HEK293 (cell line): ENCODE data around the gene ISOC2.

Experiments used
- CTCF ChIA-PET: fragments of 350-600 bp; formaldehyde crosslinking; extraction: SDS; loops from one replicate; lab custom pipeline; 2021; ENCODE audit warnings: antibody characterized with exemption; lab: Yijun Ruan, JAX
- POLR2A ChIA-PET: fragments of 300-600 bp; formaldehyde crosslinking; extraction: SDS; loops from one replicate; lab custom pipeline; 2020; ENCODE audit warnings: antibody characterized with exemption, inconsistent platforms; lab: Yijun Ruan, JAX
- H3K27ac ChIP-seq: fragments of 200-500 bp; sonication (Bioruptor generic); 2 replicates; pipeline ENCODE4 v1.5.1; 2014; ENCODE audit warnings: low read depth, low read length, control low read depth, inconsistent platforms; ENCODE audit errors: extremely low read depth
- H3K36me3 ChIP-seq, 2 experiments: fragments of 200-500 bp in 1 of 2; sonication (Bioruptor generic) in 1 of 2; 1 replicate in 1 of 2; 2 replicates in 1 of 2; pipeline ENCODE4 v1.5.1; 2014 to 2017; ENCODE audit warnings: inconsistent platforms in 2 of 2, low read length in 2 of 2; ENCODE audit not compliant: control insufficient read depth in 2 of 2, insufficient read depth in 1 of 2
- H3K4me1 ChIP-seq: fragments of 200-500 bp; sonication (Bioruptor generic); 2 replicates; pipeline ENCODE4 v1.5.1; 2014; ENCODE audit warnings: mild to moderate bottlenecking, low read length, inconsistent platforms; ENCODE audit not compliant: control insufficient read depth, insufficient read depth
- H3K4me3 ChIP-seq: 2 replicates; pipeline ENCODE4 v1.5.1; 2011; ENCODE audit warnings: low read depth, mild to moderate bottlenecking, control low read depth, low read length, moderate library complexity
- H3K9me3 ChIP-seq: fragments of 200-500 bp; sonication (Bioruptor generic); 2 replicates; pipeline ENCODE4 v1.5.1; 2014; ENCODE audit warnings: low read depth, low read length, inconsistent platforms; ENCODE audit not compliant: control insufficient read depth, insufficient read depth
- REPIN1 ChIP-seq: fragments of 450-650 bp; formaldehyde crosslinking; IDR thresholded peaks from 2 replicates; pipeline ENCODE4 v1.5.1; 2017; ENCODE audit warnings: missing biosample characterization, missing genetic modification characterization, low read depth
- SCRT1 ChIP-seq: fragments of 450-650 bp; formaldehyde crosslinking; IDR thresholded peaks from 2 replicates; pipeline ENCODE4 v1.5.1; 2016; ENCODE audit warnings: missing biosample characterization, missing genetic modification characterization, borderline replicate concordance
- SCRT2 ChIP-seq: fragments of 450-650 bp; formaldehyde crosslinking; IDR thresholded peaks from 2 replicates; pipeline ENCODE4 v1.5.1; 2016; ENCODE audit warnings: missing biosample characterization, missing genetic modification characterization
- SP2 ChIP-seq: fragments of 450-650 bp; formaldehyde crosslinking; IDR thresholded peaks from 2 replicates; pipeline ENCODE4 v1.5.1; 2016; ENCODE audit warnings: missing biosample characterization, missing genetic modification characterization
- ZFP3 ChIP-seq: fragments of 450-650 bp; formaldehyde crosslinking; IDR thresholded peaks from 2 replicates; pipeline ENCODE4 v1.5.1; 2016; ENCODE audit warnings: low read depth, missing biosample characterization, missing genetic modification characterization
- ZFP69B ChIP-seq: fragments of 450-650 bp; formaldehyde crosslinking; IDR thresholded peaks from 2 replicates; pipeline ENCODE4 v1.5.1; 2016; ENCODE audit warnings: missing biosample characterization, missing genetic modification characterization
- ZIC2 ChIP-seq: fragments of 450-650 bp; formaldehyde crosslinking; IDR thresholded peaks from 2 replicates; pipeline ENCODE4 v1.5.1; 2016; ENCODE audit warnings: missing biosample characterization, missing genetic modification characterization
- ZNF274 ChIP-seq, 2 experiments: fragments of 200-500 bp in 1 of 2; fragments of 450-650 bp in 1 of 2; sonication (Bioruptor generic) in 1 of 2; formaldehyde crosslinking in 1 of 2; IDR thresholded peaks; 2 replicates each; pipeline versions ENCODE4 v1.5.1 to v1.6.1; 2014 to 2016; ENCODE audit warnings: borderline replicate concordance in 1 of 2, inconsistent platforms in 1 of 2, low read length in 1 of 2, missing biosample characterization in 1 of 2, missing genetic modification characterization in 1 of 2
- ZNF280D ChIP-seq: fragments of 450-650 bp; formaldehyde crosslinking; IDR thresholded peaks from 2 replicates; pipeline ENCODE4 v1.5.1; 2016; ENCODE audit warnings: missing biosample characterization, missing genetic modification characterization
- ZNF335 ChIP-seq: fragments of 450-650 bp; formaldehyde crosslinking; conservative IDR thresholded peaks from 2 replicates; pipeline ENCODE4 v1.5.1; 2016; ENCODE audit warnings: missing biosample characterization, missing genetic modification characterization
- ZNF488 ChIP-seq: fragments of 450-650 bp; formaldehyde crosslinking; IDR thresholded peaks from 2 replicates; pipeline ENCODE4 v1.5.1; 2016; ENCODE audit warnings: missing biosample characterization, missing genetic modification characterization
- ZNF514 ChIP-seq: fragments of 450-650 bp; formaldehyde crosslinking; IDR thresholded peaks from 2 replicates; pipeline ENCODE4 v1.5.1; 2016; ENCODE audit warnings: missing biosample characterization, missing genetic modification characterization
- ZNF571 ChIP-seq: fragments of 450-650 bp; formaldehyde crosslinking; IDR thresholded peaks from 2 replicates; pipeline ENCODE4 v1.5.0; 2017; ENCODE audit warnings: missing biosample characterization, missing genetic modification characterization
- ZNF600 ChIP-seq: fragments of 450-650 bp; formaldehyde crosslinking; IDR thresholded peaks from 2 replicates; pipeline ENCODE4 v1.5.1; 2016; ENCODE audit warnings: missing biosample characterization, missing genetic modification characterization
- ZNF623 ChIP-seq: fragments of 450-650 bp; formaldehyde crosslinking; IDR thresholded peaks from 2 replicates; pipeline ENCODE4 v1.5.1; 2016; ENCODE audit warnings: missing biosample characterization, missing genetic modification characterization
- ZNF624 ChIP-seq: fragments of 450-650 bp; formaldehyde crosslinking; IDR thresholded peaks from 2 replicates; pipeline ENCODE4 v1.5.1; 2017; ENCODE audit warnings: missing biosample characterization, missing genetic modification characterization
- ZNF629 ChIP-seq: fragments of 450-650 bp; formaldehyde crosslinking; IDR thresholded peaks from 2 replicates; pipeline ENCODE4 v1.5.1; 2017; ENCODE audit warnings: missing biosample characterization, missing genetic modification characterization
- ZNF776 ChIP-seq: fragments of 450-650 bp; formaldehyde crosslinking; IDR thresholded peaks from 2 replicates; pipeline ENCODE4 v1.5.0; 2017; ENCODE audit warnings: missing biosample characterization, missing genetic modification characterization, borderline replicate concordance
- TF ChIP-seq, protein P1 (sequence below): fragments of 450-650 bp; formaldehyde crosslinking; IDR thresholded peaks from 2 replicates; pipeline ENCODE4 v1.5.1; 2016; ENCODE audit warnings: missing biosample characterization, missing genetic modification characterization
- TF ChIP-seq, protein P2 (sequence below): fragments of 450-650 bp; formaldehyde crosslinking; IDR thresholded peaks from 2 replicates; pipeline ENCODE4 v1.5.1; 2016; ENCODE audit warnings: missing biosample characterization, missing genetic modification characterization

ISOC2 gene

DNA sequence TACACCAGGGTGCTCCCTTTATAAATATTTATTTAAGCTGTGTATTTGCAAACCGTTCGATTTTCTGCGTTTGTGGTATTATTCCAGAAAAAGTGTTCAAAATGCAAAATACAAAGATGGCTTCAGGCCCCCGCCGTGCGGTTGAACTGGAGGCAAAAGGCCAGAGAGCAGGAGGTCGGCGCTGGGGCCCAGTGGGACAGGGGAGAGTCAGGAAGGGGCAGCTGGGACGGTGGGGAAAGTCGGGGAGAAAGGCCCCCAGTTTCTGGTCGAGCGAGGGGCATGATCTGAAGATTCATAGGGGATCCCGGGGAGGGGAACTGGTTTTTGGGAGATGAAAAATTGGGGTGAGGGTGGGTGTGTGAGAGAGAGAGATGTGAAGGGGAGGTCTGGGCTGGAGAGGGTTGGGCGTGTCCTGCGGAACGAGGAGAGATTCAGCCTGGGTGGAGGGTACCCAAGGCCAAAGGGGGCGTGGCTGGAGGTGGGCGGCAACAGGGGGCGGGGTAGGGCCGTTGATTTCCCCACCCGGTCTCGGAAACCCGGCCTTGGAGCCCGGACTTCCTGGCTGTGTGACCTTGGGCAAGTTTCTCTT, 678 bp downstream of the ISOC2 start (continued):
- no peak for TF ChIP-seq ZNF514
- no peak for TF ChIP-seq ZNF624 (tag by site-specific recombination)
- peak; percentile 55 for TF ChIP-seq SP2 (tag by site-specific recombination)
- TF ChIP-seq, protein P1, sequence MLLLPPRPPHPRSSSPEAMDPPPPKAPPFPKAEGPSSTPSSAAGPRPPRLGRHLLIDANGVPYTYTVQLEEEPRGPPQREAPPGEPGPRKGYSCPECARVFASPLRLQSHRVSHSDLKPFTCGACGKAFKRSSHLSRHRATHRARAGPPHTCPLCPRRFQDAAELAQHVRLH (tag by site-specific recombination): no peak
- TF ChIP-seq ZNF571 (tag by site-specific recombination): no peak
- no peak for TF ChIP-seq ZNF488 (tag by site-specific recombination)
- 0 out of 2 replicates have a peak, but pooled peaks have one; percentile 3 for TF ChIP-seq ZNF623
- TF ChIP-seq ZIC2 (tag by site-specific recombination): no peak
- no peak for TF ChIP-seq ZNF776
- TF ChIP-seq, protein P2, sequence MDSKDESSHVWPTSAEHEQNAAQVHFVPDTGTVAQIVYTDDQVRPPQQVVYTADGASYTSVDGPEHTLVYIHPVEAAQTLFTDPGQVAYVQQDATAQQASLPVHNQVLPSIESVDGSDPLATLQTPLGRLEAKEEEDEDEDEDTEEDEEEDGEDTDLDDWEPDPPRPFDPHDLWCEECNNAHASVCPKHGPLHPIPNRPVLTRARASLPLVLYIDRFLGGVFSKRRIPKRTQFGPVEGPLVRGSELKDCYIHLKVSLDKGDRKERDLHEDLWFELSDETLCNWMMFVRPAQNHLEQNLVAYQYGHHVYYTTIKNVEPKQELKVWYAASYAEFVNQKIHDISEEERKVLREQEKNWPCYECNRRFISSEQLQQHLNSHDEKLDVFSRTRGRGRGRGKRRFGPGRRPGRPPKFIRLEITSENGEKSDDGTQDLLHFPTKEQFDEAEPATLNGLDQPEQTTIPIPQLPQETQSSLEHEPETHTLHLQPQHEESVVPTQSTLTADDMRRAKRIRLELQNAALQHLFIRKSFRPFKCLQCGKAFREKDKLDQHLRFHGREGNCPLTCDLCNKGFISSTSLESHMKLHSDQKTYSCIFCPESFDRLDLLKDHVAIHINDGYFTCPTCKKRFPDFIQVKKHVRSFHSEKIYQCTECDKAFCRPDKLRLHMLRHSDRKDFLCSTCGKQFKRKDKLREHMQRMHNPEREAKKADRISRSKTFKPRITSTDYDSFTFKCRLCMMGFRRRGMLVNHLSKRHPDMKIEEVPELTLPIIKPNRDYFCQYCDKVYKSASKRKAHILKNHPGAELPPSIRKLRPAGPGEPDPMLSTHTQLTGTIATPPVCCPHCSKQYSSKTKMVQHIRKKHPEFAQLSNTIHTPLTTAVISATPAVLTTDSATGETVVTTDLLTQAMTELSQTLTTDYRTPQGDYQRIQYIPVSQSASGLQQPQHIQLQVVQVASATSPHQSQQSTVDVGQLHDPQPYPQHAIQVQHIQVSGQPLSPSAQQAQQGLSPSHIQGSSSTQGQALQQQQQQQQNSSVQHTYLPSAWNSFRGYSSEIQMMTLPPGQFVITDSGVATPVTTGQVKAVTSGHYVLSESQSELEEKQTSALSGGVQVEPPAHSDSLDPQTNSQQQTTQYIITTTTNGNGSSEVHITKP (tag by site-specific recombination): no peak
- TF ChIP-seq REPIN1 (tag by site-specific recombination): no peak
- TF ChIP-seq, all 188 proteins: peak for 10

GRCh38 chr19:55459950-55460657, 1.3 kb downstream of the ISOC2 start:
- Histone ChIP-seq H3K36me3 (no peaks in the 10 kb centered on the region), H3K4me3 (no peak overlapping the region), H3K9me3 (no peaks in the 10 kb centered on the region), H3K4me1 (peaks cover 12% of the 10 kb centered on the region), H3K27ac (no peak overlapping the region; the same call in 1 of the 2 replicates)
- ChIA-PET CTCF (interaction anchor here (0.6 to 2.3 kb wide), 9 partner anchors 8 to 319 kb away, joined by 3 to 24 read pairs (median 4); no protein-coding TSS in a partner anchor), POLR2A (interaction anchor here (0.6 to 1.1 kb wide), 3 partner anchors 50 to 166 kb away, joined by 3 to 7 read pairs (median 3); partner anchors contain the start of gene UBE2S)
- TF ChIP-seq ZNF335: peak; percentile 56
- 0 out of 2 replicates have a peak, but pooled peaks have one; percentile 31 for TF ChIP-seq ZNF629 (tag by site-specific recombination)
- TF ChIP-seq SCRT1: 0 out of 2 replicates have a peak, but pooled peaks have one; percentile 32
- TF ChIP-seq ZFP69B (tag by site-specific recombination): no peak
- peak; percentile 85 for TF ChIP-seq SCRT2
- TF ChIP-seq ZNF600 (tag by site-specific recombination): 0 out of 2 replicates have a peak, but pooled peaks have one; percentile 29
- no peak for TF ChIP-seq ZNF274 (IDR thresholded peaks at IDR 0.05; ENCODE audit: low read length)
- no peak for TF ChIP-seq ZNF274 (tag by site-specific recombination; IDR thresholded peaks at IDR 0.05; ENCODE audit: borderline replicate concordance)
- no peak for TF ChIP-seq ZNF280D (tag by site-specific recombination)
- no peak for TF ChIP-seq ZFP3 (tag by site-specific recombination)
